GM21619 (cell line): ENCODE results near the gene SASH3.

Source experiments
- ATAC-seq: cut with Tn5 transposase; IDR thresholded peaks from one replicate; pipeline ENCODE4 v1.9.1; 2021; ENCODE audit not compliant: unreplicated experiment

Gene SASH3

GRCh38 chrX:129782706-129783105 is 3.0 kb downstream of the SASH3 start:
- ATAC-seq: no peak

- ATAC-seq: no peak
Measured at GRCh38 chrX:129783291-129783713, 3.6 kb downstream of the SASH3 start.

GRCh38 chrX:129784371-129784770 is 4.6 kb downstream of the SASH3 start:
- no peak for ATAC-seq

- no peak for ATAC-seq
Measured at GRCh38 chrX:129785160-129785947, 5.6 kb downstream of the SASH3 start.

- ATAC-seq: peak; percentile 82
Measured at GRCh38 chrX:129786210-129786651, 6.5 kb downstream of the SASH3 start.

- no peak for ATAC-seq
Measured at GRCh38 chrX:129787336-129788055, 7.7 kb downstream of the SASH3 start.

GRCh38 chrX:129788527-129788926 is 8.8 kb downstream of the SASH3 start:
- ATAC-seq: no peak

- no peak for ATAC-seq
Measured at GRCh38 chrX:129790146-129790545, 10.4 kb downstream of the SASH3 start.

- ATAC-seq: no peak
Measured at GRCh38 chrX:129790808-129791207, 11.1 kb downstream of the SASH3 start.

GRCh38 chrX:129791336-129791735 is 11.6 kb downstream of the SASH3 start:
- ATAC-seq: no peak

- ATAC-seq: no peak
Measured at GRCh38 chrX:129791961-129792570, 12.3 kb downstream of the SASH3 start.

- ATAC-seq: no peak
Measured at GRCh38 chrX:129792586-129793291, 13.0 kb downstream of the SASH3 start.

- ATAC-seq: no peak
Measured at GRCh38 chrX:129793604-129794191, 13.9 kb downstream of the SASH3 start.

GRCh38 chrX:129795584-129795983 is 15.8 kb downstream of the SASH3 start:
- no peak for ATAC-seq

GRCh38 chrX:129797251-129797906 is 17.6 kb downstream of the SASH3 start:
- ATAC-seq: no peak

- ATAC-seq: no peak
Measured at GRCh38 chrX:129798456-129798855, 18.7 kb downstream of the SASH3 start.

- no peak for ATAC-seq
Measured at GRCh38 chrX:129798888-129799287, 19.1 kb downstream of the SASH3 start.

- ATAC-seq: no peak
Measured at GRCh38 chrX:129800186-129800585, 20.4 kb downstream of the SASH3 start.

- no peak for ATAC-seq
Measured at GRCh38 chrX:129802863-129803262, 23.1 kb downstream of the SASH3 start.

- ATAC-seq: no peak
Measured at GRCh38 chrX:129804806-129805205, 25.1 kb downstream of the SASH3 start.
